A673 (cell line): Measurements from ENCODE around the gene GZF1. TPM values are rescaled to one million over a fixed set of nuclear protein-coding genes. Genes with fewer than 3 reads are reported as not detected.

Experiments
- BruUV-seq: library from RNA; stranded (reverse); fragments of 400-500 nt; replicated peaks from 2 replicates; lab custom pipeline; 2021; lab: Mats Ljungman, UMichigan
- CTCF ChIA-PET: fragments of 300-600 bp; sonication (Branson Sonifier 250); formaldehyde crosslinking; loops from one replicate; lab custom pipeline; 2022; ENCODE audit warnings: antibody characterized with exemption; lab: Charles Lee
- POLR2A ChIA-PET: fragments of 300-600 bp; sonication (Branson Sonifier 250); formaldehyde crosslinking; loops from one replicate; lab custom pipeline; 2022; ENCODE audit warnings: antibody characterized with exemption; ENCODE audit not compliant: low non-redundant PET; lab: Charles Lee
- DNase-seq: peaks from one replicate; pipeline ENCODE4 v3.0.0-alpha.2; 2015; ENCODE audit warnings: low spot score
- H3K27ac ChIP-seq: fragments of 200-600 bp; sonication (generic); 2 replicates; pipeline ENCODE4 v1.5.1; 2016; ENCODE audit warnings: mixed run types, low read depth, mild to moderate bottlenecking, mixed read lengths, antibody characterized with exemption, low read length; ENCODE audit not compliant: poor library complexity, severe bottlenecking
- H3K27me3 ChIP-seq: fragments of 200-600 bp; sonication (generic); replicated peaks from 2 replicates; pipeline ENCODE4 v1.6.1; 2017; ENCODE audit warnings: mixed run types, low read depth, mild to moderate bottlenecking, mixed read lengths, antibody characterized with exemption, low read length; ENCODE audit not compliant: insufficient read depth, poor library complexity
- H3K36me3 ChIP-seq: fragments of 200-600 bp; sonication (generic); 2 replicates; pipeline ENCODE4 v1.6.1; 2016; ENCODE audit warnings: mixed run types, mild to moderate bottlenecking, mixed read lengths, antibody characterized with exemption, low read length; ENCODE audit not compliant: insufficient read depth, poor library complexity, severe bottlenecking
- H3K4me1 ChIP-seq: fragments of 200-600 bp; sonication (generic); 2 replicates; pipeline ENCODE4 v1.6.1; 2017; ENCODE audit warnings: mixed run types, mild to moderate bottlenecking, mixed read lengths, antibody characterized with exemption, low read length; ENCODE audit not compliant: insufficient read depth, poor library complexity, severe bottlenecking
- H3K4me3 ChIP-seq: fragments of 200-600 bp; sonication (generic); 2 replicates; pipeline ENCODE4 v1.5.1; 2016; ENCODE audit warnings: low read depth, mixed run types, mild to moderate bottlenecking, mixed read lengths, low read length; ENCODE audit not compliant: poor library complexity, severe bottlenecking
- H3K9me3 ChIP-seq: fragments of 200-600 bp; sonication (generic); 2 replicates; pipeline ENCODE4 v1.6.1; 2016; ENCODE audit warnings: mixed run types, low read depth, mild to moderate bottlenecking, mixed read lengths, antibody characterized with exemption, low read length; ENCODE audit not compliant: poor library complexity, severe bottlenecking
- EZH2 ChIP-seq: fragments of 200-600 bp; sonication (generic); IDR thresholded peaks from 2 replicates; pipeline ENCODE4 v1.6.1; 2017; ENCODE audit warnings: borderline replicate concordance, low read depth, mild to moderate bottlenecking, mixed read lengths, antibody characterized with exemption, low read length; ENCODE audit not compliant: poor library complexity, severe bottlenecking
- intact Hi-C: fragments of 100-400 bp; cut with micrococcal nuclease; formaldehyde crosslinking; loops from one replicate; pipeline ENCODE4 v1.10.0; 2022; ENCODE audit not compliant: unreplicated experiment
- total RNA-seq: library from RNA; stranded (reverse); gene quantifications from 2 replicates; pipeline ENCODE4 v1.2.3, GENCODE V29; 2021
- TF ChIP-seq, protein P1 (sequence below): fragments of 300-800, 200-600 bp; sonication (generic); conservative IDR thresholded peaks from 2 replicates; pipeline ENCODE4 v1.5.1; 2017; ENCODE audit warnings: low read depth, mild to moderate bottlenecking, antibody characterized with exemption, low read length, moderate library complexity, mixed read lengths

GZF1 gene
- total RNA-seq, 1 experiment from 2014 or later: 13.7 TPM

DNA sequence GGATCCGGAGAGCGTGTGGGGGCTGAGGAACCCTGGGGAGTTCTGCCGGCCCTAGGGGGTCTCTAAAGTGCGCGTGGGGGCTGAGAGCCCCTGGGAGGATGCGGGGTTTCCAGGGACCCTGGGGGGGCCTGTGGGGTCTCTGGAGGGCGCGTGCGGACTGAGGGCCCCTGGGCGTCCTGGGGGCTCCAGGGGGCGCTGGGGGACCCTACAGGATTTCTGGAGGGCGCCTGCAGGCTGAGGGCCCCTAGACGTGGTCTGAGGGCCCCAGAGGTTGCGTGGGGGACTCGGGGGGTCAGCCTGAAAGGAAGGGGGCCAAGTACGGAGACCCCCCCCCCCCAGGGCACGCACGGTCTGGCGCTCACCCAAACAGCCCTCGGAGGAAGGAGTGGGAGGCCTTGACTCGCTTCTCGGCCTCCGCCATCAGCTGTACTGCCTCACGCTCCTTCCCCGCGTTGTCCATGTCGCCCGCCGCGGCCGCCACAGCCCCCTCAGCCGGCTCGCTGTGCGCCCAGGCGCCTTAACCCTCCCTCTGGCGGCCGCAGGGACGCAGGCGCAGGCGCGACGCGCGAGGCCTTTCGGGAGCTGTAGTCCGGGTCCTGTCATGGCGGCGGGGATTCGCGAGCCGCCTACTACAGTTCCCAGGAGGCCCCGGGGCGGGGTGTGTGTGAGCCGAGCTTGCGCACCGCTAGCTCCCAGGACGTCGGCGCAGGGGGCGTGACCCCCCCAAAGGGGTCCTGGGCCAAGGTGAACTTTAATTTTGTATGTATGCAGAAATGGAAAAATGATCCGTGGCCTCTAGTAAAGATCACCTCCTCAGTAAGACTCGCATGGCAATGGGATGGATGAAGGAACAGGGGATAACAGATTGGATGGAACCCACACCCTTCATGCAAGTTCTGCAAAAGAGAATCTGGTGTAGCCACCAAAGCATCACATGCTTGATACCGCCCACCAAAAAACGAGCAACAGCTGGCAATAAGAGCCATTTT lies 59.3 kb downstream of the GZF1 start, which contains the start of gene NAPB:
Gene NAPB (minus strand): TSS at position 546 of the 989 bp plus-strand sequence. CDS start 86 bp downstream, at position 460.
- BruUV-seq: no TSS peak
- CTCF ChIA-PET: interaction anchor here (0.7 kb wide), 2 partner anchors 71 to 105 kb away, joined by 9 to 12 read pairs; partner anchors contain the start of gene NXT1
- no peak for TF ChIP-seq EZH2
- TF ChIP-seq, protein P1, sequence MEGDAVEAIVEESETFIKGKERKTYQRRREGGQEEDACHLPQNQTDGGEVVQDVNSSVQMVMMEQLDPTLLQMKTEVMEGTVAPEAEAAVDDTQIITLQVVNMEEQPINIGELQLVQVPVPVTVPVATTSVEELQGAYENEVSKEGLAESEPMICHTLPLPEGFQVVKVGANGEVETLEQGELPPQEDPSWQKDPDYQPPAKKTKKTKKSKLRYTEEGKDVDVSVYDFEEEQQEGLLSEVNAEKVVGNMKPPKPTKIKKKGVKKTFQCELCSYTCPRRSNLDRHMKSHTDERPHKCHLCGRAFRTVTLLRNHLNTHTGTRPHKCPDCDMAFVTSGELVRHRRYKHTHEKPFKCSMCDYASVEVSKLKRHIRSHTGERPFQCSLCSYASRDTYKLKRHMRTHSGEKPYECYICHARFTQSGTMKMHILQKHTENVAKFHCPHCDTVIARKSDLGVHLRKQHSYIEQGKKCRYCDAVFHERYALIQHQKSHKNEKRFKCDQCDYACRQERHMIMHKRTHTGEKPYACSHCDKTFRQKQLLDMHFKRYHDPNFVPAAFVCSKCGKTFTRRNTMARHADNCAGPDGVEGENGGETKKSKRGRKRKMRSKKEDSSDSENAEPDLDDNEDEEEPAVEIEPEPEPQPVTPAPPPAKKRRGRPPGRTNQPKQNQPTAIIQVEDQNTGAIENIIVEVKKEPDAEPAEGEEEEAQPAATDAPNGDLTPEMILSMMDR: peak; percentile 28; the same call in 1 of the 2 replicates

More for the DNA sequence above, 59.3 kb downstream of the GZF1 start, which contains the start of gene NAPB:
- Histone ChIP-seq H3K36me3 (no peaks in the 10 kb centered on the region), H3K4me3 (peak within 1 kb of the TSS; percentile 98), H3K27me3 (no peaks in the 10 kb centered on the region), H3K27ac (peak within 1 kb of the TSS; percentile 83), H3K9me3 (no peaks in the 10 kb centered on the region), H3K4me1 (peaks cover 5% of the 10 kb centered on the region)
- intact Hi-C loops: loop anchor here (5.0 kb wide), 1 partner anchor 59 kb away; the partner anchor contains the start of gene GZF1
- peak; percentile 97 for DNase-seq
- POLR2A ChIA-PET: interaction anchor here (0.9 kb wide), 1 partner anchor 63 kb away, joined by 4 read pairs; no protein-coding TSS in a partner anchor

Other genes with a start within 250 kb of the GZF1 start
- 32.1 and 34.4 TPM in 2 replicates for gene NXT1, start 11.4 kb upstream of the GZF1 start, total RNA-seq
- 9.6 and 11.6 TPM in 2 replicates for gene NAPB, start 59.3 kb downstream of the GZF1 start, total RNA-seq
- gene CSTL1, start 77.5 kb downstream of the GZF1 start, total RNA-seq: not detected in 2 replicates
- gene CST11, start 90.7 kb downstream of the GZF1 start, total RNA-seq: not detected in 2 replicates
- not detected in 2 replicates for gene CST8, start 128.9 kb downstream of the GZF1 start, total RNA-seq
- not detected in 2 replicates for gene CST9L, start 206.3 kb downstream of the GZF1 start, total RNA-seq
- not detected in 2 replicates for gene CST9, start 243.7 kb downstream of the GZF1 start, total RNA-seq